GM18511 (cell line): Measurements from ENCODE around the gene PSMC3IP.
"Not testable (repeated sequence)": the region's sequence is repeated elsewhere in the genome, so short reads cannot be mapped to it uniquely, and the experiment has no call there.

ENCODE experiments used
- ATAC-seq: cut with Tn5 transposase; IDR thresholded peaks from one replicate; pipeline ENCODE4 v1.9.1; 2021; ENCODE audit warnings: mild to moderate bottlenecking, moderate library complexity; ENCODE audit not compliant: unreplicated experiment

The PSMC3IP gene

GRCh38 chr17:42562388-42563142 is 15.0 kb downstream of the PSMC3IP start:
- ATAC-seq, result no peak

- no peak for ATAC-seq
Observed at GRCh38 chr17:42561897-42562387, 15.6 kb downstream of the PSMC3IP start, which contains the start of gene COASY. COASY (plus strand) TSS chr17:42562148; CDS start chr17:42562623, 475 bp downstream.

- ATAC-seq, result no peak
Observed at GRCh38 chr17:42560246-42560645, 17.3 kb downstream of the PSMC3IP start.

- no peak for ATAC-seq
Observed at GRCh38 chr17:42559075-42559474, 18.5 kb downstream of the PSMC3IP start.

- ATAC-seq, result not testable (repeated sequence)
Observed at GRCh38 chr17:42555961-42556617, 21.4 kb downstream of the PSMC3IP start.

- no peak for ATAC-seq
Observed at GRCh38 chr17:42555122-42555622, 22.4 kb downstream of the PSMC3IP start.

- peak; percentile 89 for ATAC-seq
Observed at GRCh38 chr17:42554250-42555121, 23.0 kb downstream of the PSMC3IP start.

GRCh38 chr17:42553866-42554249 is 23.7 kb downstream of the PSMC3IP start:
- ATAC-seq, result no peak

- no peak for ATAC-seq
Observed at GRCh38 chr17:42553161-42553818, 24.2 kb downstream of the PSMC3IP start.

- not testable (repeated sequence) for ATAC-seq
Observed at GRCh38 chr17:42552736-42553135, 24.8 kb downstream of the PSMC3IP start, which contains the start of gene HSD17B1. HSD17B1 (plus strand) TSS chr17:42552923; CDS start chr17:42552934, 11 bp downstream.

GRCh38 chr17:42548993-42549755 is 28.4 kb downstream of the PSMC3IP start:
- no peak for ATAC-seq

- ATAC-seq, result no peak
Observed at GRCh38 chr17:42548070-42548837, 29.3 kb downstream of the PSMC3IP start.

GRCh38 chr17:42547698-42548069 is 29.8 kb downstream of the PSMC3IP start:
- ATAC-seq, result no peak

- no peak for ATAC-seq
Observed at GRCh38 chr17:42547001-42547461, 30.5 kb downstream of the PSMC3IP start.

- not testable (repeated sequence) for ATAC-seq
Observed at GRCh38 chr17:42545755-42546505, 31.6 kb downstream of the PSMC3IP start.

- ATAC-seq, result no peak
Observed at GRCh38 chr17:42544874-42545283, 32.6 kb downstream of the PSMC3IP start.

- ATAC-seq, result no peak
Observed at GRCh38 chr17:42543190-42544079, 34.1 kb downstream of the PSMC3IP start.
